CD4-positive, alpha-beta T cell treated with Interleukin-21 for 1 hour (primary cell): ENCODE measurements around the gene ARMCX1.
"Not testable (repeated sequence)": the region's sequence is repeated elsewhere in the genome, so short reads cannot be mapped to it uniquely, and the experiment has no call there.

Source experiments
- DNase-seq: peaks from one replicate; pipeline ENCODE4 v3.0.0-alpha.2; 2020

Gene ARMCX1

DNA sequence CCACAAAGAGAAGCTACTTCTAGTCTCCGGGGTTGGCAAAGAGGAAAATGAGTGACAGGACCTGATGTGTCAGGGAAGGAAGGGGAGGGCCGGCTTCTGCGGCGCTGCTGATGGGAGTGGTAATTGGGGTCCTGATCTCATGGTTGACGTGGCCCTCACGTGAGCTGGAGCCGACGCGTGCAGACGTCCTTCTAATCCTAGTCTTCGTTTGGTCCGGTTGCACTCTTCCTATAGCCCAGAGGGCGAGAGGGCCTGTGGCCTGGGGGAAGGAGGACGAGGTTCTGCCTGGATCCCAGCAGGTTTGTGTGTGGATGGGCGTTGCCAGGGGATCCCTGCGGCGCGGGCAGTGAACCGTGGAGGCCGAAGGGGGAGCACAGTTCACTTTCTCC is at the start of gene ARMCX1:
TSS of gene ARMCX1 (plus strand) at position 186 of the 389 bp plus-strand sequence. CDS start 2,384 bp downstream, outside the sequence.
- DNase-seq = peak; percentile 26

DNA sequence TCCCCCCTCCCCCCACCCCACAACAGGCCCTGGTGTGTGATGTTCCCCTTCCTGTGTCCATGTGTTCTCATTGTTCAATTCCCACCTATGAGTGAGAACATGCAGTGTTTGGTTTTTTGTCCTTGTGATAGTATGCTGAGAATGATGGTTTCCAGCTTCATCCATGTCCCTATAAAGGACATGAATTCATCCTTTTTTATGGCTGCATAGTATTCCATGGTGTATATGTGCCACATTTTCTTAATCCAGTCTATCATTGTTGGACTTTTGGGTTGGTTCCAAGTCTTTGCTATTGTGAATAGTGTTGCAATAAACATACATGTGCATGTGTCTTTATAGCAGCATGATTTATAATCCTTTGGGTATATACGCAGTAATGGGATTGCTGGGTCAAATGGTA is 47.4 kb upstream of the ARMCX1 start:
- DNase-seq = not testable (repeated sequence)

GRCh38 chrX:101507372-101507771 is 43.0 kb upstream of the ARMCX1 start:
- DNase-seq = no peak

GRCh38 chrX:101507986-101508385 is 42.4 kb upstream of the ARMCX1 start:
- no peak for DNase-seq

GRCh38 chrX:101530944-101531343 is 19.4 kb upstream of the ARMCX1 start:
- no peak for DNase-seq

DNA sequence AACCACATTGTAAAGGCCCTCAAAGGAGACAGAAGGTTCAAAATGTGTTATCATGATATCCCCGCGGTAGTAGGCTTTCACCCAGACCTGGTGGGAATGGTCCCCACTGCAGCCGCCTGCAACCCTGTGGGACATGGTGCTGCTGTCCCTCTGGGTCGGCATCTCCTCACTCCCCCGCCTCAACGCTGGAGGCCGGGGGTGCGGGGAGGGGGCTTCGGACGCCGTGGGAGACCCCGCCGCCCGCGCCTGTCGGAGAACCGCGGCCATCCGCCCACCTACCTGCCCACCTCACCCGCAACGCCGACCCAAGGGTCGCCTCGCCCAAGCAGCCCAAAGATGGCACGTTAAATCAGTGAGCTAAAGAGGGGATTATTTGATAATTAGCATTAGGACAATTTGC is 11.2 kb upstream of the ARMCX1 start:
- DNase-seq = no peak

GRCh38 chrX:101550751-101551379 is 518 bp downstream of the ARMCX1 start:
- DNase-seq = no peak

GRCh38 chrX:101551380-101551767 is 1.0 kb downstream of the ARMCX1 start:
- no peak for DNase-seq

- no peak for DNase-seq
Observed at GRCh38 chrX:101552714-101553113, 2.4 kb downstream of the ARMCX1 start.

GRCh38 chrX:101564651-101565050 is 14.3 kb downstream of the ARMCX1 start:
- no peak for DNase-seq

DNA sequence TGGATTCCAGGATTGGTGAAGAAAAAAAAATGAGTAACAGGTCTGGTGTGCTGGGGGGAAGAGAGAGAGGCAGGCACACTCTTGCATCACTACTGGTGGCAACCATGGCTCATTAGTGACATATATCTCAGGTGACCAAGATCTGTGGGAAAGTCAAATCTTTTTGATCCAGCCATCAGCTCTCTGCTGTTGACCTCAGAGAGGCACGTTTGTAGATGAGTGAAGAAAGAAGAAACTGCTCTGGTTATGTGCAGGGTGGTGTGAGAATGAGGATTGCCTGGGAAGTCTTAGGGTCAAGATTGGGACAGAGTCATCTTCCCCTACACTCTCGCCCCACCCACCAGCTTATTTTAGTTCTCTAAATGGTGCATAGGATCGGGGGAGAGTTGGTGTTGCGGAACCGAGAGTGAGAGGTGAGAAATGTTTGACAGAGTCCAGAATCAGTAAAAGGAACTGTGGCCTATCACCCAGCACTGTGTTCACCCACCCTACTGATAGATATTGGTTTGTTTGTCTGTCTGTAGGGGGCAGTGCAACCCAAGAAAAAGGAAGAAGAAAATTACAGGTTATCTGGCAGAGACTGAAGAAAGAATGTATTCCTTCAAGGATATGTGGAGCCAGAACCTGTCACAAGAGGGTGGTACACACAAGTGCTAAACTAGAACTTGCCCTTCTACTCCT is 45.5 kb downstream of the ARMCX1 start:
- DNase-seq = peak; percentile 71

- DNase-seq = not testable (repeated sequence)
Observed at GRCh38 chrX:101599592-101599991, 49.2 kb downstream of the ARMCX1 start.

GRCh38 chrX:101602077-101602476 is 51.7 kb downstream of the ARMCX1 start:
- DNase-seq = no peak
